Uterus (tissue), 2 donors: ENCODE measurements around the gene ATAD2B.

ENCODE experiments used
- CTCF ChIP-seq, 4 experiments: fragments of 200-600 bp in 2 of 4; fragments of 450-650 bp in 2 of 4; sonication (generic) in 2 of 4; IDR thresholded peaks; one replicate each; pipeline ENCODE4 v1.5.1; 2016 to 2019; ENCODE audit warnings: antibody characterized with exemption in 4 of 4, mild to moderate bottlenecking in 2 of 4, moderate library complexity in 1 of 4
- POLR2A ChIP-seq, 2 donors: fragments of 450-650 bp; IDR thresholded peaks; one replicate each; pipeline ENCODE4 v1.6.1; 2016; ENCODE audit warnings: antibody characterized with exemption in 2 of 2, mild to moderate bottlenecking in 1 of 2, moderate library complexity in 1 of 2

DNA sequence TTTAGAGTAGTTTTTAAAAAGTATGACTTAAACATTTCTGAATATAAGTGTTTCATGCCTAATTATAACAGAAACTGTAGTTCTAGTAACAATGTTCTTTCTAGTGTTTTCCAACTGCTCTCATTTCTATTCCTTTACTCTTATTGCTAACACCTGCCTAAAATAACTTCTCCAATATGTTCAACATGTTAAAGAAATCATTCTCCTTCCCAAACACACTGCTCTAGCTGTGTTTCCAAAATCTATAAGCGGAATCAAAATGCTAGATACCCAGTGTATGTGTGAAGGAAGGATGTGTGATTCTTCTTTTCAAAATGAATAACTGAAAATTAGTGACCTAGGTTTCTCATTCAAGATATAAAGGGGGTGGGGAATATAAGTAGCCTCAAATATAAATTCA, 89.1 kb downstream of the ATAD2B start:
- TF ChIP-seq CTCF (IDR thresholded peaks at IDR 0.05) (no peak), POLR2A (IDR thresholded peaks at IDR 0.05) (no peak)
